Measurements from ENCODE around the gene SEPTIN10.
"Not testable (repeated sequence)": the region's sequence is repeated elsewhere in the genome, so short reads cannot be mapped to it uniquely, and the experiment has no call there.

The SEPTIN10 gene

DNA sequence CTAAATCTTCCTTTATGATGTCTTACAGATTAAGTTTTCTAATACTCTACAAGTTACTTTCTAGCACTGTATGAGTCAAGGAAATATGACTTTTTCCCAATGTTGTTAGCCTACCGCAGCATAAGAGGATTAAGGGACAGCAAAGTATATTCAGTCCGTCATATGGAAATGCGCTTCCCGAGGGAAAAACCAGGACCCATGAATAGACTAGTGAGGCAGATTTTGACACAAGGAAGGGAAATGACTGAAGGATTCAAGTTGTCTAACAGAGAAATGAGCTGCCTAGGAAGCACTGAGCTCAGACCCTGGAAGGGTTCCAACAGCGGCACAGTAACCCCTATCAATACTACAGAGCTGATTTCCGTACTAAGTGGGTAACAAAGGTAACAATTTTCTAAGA lies 12.0 kb downstream of the SEPTIN10 start:
- DNase-seq: no peak

DNA sequence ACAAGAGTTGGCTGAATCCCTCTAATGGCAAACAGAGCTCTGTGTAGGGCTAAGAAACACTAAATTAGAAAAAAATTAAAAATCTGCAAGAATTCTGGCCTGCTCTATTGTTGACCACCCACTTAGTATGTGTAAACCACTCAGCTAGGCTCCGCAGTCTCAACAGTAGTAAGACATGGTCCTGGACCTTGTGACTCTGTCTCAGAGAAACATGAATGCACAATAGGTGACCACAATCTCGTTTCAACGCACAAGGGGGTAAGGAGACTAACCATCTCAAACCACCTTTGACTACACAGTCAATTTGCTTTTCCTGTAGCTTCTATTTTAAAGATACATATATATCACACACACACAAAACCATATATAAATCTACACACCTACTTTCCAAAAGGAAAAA lies 16.5 kb downstream of the SEPTIN10 start:
- no peak for DNase-seq

DNA sequence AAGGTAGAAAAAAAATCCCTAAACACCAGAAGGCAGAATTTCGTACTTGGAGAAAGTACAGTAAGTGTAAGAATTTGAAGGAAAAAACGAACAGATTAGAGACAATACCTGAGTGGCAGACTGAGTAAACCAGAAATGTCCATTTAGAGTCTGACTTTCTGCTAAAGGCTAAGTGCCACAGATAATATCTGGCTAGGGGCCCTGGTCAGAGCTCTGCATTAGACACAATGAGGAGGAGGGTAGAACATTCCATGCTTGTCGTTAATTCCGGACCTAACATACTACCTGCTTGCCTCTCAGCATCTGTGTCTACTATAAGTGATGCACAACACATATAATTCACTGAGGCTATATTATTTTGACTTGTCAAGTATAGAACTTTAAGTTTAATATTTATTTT lies 18.1 kb downstream of the SEPTIN10 start:
- no peak for DNase-seq

GRCh38 chr2:109594246-109594885 lies 19.4 kb downstream of the SEPTIN10 start:
- no peak for DNase-seq

GRCh38 chr2:109592905-109593304 lies 20.9 kb downstream of the SEPTIN10 start:
- no peak for DNase-seq

- no peak for DNase-seq
Measured at GRCh38 chr2:109591206-109591605, 22.6 kb downstream of the SEPTIN10 start.

GRCh38 chr2:109586687-109587086 lies 27.1 kb downstream of the SEPTIN10 start:
- DNase-seq: no peak

DNA sequence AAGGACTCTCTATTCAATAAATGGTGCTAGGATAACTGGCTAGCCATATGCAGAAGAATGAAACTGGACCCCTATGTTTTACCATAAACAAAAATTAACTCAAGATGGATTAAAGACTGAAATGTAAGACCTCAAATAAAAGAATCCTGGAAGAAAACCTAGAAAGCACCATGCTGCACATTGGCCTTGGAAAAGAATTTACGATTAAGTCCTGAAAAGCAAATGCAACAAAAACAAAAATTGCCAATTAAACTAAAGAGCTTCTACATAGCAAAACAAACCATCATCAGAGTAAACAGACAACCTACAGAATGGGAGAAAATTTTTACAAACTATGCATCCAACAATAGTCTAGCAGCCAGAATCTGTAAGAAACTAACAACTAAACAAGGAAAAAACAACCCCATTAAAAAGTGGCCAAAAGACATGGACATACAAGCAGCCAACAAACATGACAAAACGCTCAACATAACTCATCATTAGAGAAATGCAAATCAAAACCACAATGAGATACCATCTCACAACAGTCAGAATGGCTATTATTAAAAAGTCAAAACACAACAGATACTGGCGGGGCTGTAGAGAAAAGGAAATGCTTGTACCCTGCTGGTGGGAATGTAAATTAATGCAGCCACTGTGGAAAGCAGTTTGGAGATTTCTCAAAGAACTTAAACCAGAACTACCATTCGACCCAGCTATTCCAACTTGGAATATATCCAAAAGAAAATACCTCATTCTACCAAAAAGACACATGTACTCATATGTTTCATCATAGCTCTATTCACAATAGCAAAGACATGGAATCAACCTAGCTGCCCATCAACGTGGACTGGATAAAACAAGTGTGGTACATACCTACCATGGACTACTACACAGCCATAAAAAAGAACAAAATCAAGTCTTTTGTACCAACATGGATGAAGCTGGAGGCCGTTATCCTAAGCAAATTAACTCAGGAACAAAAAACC lies 30.6 kb downstream of the SEPTIN10 start:
- DNase-seq: no peak

GRCh38 chr2:109577630-109578029 lies 36.1 kb downstream of the SEPTIN10 start:
- not testable (repeated sequence) for DNase-seq

DNA sequence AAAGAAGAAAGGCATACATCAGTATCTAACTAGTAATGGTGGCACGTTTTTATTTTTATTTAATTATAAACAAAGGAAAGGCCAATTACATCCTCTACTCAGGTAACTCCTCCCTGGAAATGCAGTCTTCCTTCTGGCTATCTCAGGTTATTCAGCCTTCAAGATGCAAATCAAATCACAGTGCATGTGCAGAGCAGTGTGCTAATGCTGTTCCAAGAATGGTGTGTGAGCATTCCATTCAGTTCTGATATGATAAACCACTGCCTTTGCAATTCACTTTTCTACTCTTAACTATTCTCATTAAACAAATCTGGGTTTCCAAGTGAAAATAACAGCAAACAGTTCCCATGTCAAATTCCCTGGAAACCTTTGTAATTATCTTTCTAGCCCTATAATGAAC lies 38.4 kb downstream of the SEPTIN10 start:
- DNase-seq: no peak

DNA sequence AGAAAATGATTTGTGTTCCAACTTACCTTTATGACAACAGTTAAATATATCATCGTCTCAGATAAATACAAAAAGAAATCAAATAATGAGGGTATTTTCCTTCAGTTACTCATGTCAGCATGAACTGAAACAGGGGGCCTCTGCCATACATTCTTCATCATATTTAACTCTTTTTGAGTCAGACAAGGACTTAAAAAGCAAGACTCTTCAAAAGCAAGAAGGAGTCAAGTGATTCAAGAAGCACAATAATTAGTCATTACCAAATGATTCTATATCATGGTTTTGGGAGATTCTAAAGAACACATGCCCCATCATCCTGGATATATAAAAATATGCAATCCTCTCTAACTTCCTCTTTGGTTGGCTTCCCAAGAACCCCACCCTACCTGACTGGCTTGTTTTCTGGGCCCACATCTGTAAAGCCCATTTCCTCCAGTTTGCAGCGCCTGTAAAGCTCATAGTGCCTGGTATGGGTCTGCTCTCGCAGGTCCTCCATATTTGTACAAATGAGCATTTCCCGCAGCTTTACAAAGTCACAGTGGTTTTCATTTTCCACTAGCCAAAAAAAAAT lies 49.7 kb downstream of the SEPTIN10 start:
- no peak for DNase-seq

GRCh38 chr2:109563288-109563687 lies 50.5 kb downstream of the SEPTIN10 start:
- no peak for DNase-seq

- no peak for DNase-seq
Measured at GRCh38 chr2:109562421-109562820, 51.3 kb downstream of the SEPTIN10 start.

- DNase-seq: no peak
Measured at GRCh38 chr2:109560265-109560664, 53.5 kb downstream of the SEPTIN10 start.

DNA sequence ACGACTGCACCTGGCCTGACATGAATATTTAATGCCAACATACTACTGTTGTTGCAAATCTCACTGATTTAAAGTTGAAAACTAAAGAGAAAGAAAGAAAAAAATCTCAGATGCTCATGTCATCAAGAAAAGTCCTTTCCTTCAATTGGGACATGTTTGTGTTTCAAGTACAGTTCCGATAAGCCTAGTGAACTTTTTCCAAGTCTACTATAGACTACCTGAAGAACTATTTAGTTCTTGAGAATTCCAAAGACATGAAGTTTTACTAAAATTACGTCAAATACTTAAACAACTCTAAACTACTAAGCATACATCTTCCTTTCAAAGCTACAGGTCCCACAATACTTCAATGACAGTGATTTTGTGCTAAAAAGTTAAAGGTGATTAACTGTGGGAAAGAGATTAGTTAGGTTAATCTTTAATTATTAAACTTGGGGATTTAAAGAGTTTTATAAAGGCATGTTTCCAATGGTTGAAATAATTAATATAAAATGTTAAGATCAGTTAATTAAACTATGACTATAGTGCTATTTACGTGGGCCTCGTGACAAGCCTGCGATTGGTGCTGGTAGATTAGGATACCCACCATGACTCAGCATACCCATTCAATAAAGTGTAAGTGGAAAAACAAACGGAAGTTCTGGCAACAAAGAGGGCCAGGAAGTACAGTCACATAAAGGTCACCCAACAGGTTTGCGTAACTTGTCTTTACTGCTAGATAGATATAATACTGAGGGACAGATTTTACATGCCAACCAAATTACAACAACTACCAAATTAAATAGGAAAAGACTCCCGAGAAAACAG lies 55.5 kb downstream of the SEPTIN10 start:
- DNase-seq: no peak

DNA sequence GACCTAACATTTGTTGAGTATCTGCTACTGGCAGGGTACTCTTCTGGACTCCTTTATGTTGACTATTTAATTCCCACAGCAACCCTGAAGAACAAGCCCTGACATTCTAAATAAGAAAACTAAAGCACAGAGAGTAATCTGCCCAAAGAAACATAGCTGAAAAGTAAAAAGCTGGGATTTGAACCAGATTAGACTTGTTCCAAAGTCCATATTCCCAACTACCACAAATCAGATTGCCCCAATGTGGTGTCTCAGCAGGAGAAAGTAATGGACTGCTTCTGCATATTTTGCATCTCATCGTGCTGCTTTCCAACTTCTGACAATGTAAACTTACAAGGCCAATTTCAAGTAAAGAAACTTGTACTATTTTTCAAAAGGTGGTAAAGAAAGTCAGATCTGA lies 56.5 kb downstream of the SEPTIN10 start:
- DNase-seq: no peak

GRCh38 chr2:109555346-109555900 lies 58.3 kb downstream of the SEPTIN10 start:
- no peak for DNase-seq

GRCh38 chr2:109554758-109555157 lies 59.0 kb downstream of the SEPTIN10 start:
- no peak for DNase-seq

DNA sequence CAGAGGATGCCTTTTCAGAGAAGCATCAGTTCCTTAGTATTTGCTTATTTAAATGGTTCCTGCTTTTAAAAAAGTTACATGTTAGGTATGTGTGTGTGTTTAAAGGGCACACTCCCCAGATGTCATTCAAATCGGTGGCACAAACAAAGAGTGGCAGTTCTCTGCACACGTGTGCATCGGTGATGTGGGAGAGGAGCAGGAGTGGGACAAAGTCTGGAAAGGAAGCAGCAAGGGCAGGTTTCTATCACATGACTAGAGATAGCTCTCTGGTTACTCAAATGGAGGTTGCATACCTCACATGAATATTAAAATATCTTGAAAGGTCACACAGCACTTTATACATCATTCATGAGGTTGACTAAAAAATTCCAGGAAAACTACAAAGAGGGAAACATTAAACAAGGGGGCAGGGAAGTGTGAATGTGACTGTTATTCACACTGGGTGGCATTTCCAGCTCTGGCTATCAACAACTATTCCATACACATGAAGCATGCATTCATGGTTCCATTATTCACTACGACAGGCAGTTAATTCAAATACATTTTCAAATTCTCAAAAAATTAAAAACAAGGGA lies 64.7 kb downstream of the SEPTIN10 start:
- no peak for DNase-seq

- DNase-seq: no peak
Measured at GRCh38 chr2:109547280-109547679, 66.5 kb downstream of the SEPTIN10 start.

GRCh38 chr2:109545828-109546713 lies 67.7 kb downstream of the SEPTIN10 start:
- peak; percentile 79 for DNase-seq

Measured in activated effector memory CD4-positive, alpha-beta T cell treated with anti-CD3 and anti-CD28 coated beads, Interleukin-2, amount 50 U/mL, for 16 hours (primary cell).